Immature natural killer cell (primary cell): ENCODE results near the gene ACSM4. TPM values are rescaled to one million over a fixed set of nuclear protein-coding genes. Genes with fewer than 3 reads are reported as not detected.
"Not testable (repeated sequence)": the region's sequence is repeated elsewhere in the genome, so short reads cannot be mapped to it uniquely, and the experiment has no call there.

Experiments
- DNase-seq, 3 donors: peaks; one replicate each; pipeline ENCODE4 v3.0.0; 2022; ENCODE audit warnings: mixed read lengths in 1 of 3
- H3K27ac Mint-ChIP-seq, 6 donors: one replicate each; pipeline ENCODE4 v1.8.0; 2020; ENCODE audit warnings: mixed read lengths in 6 of 6, mild to moderate bottlenecking in 5 of 6, inconsistent platforms in 4 of 6, moderate library complexity in 3 of 6
- H3K27me3 Mint-ChIP-seq, 3 donors: one replicate each; pipeline ENCODE4 v1.8.0; 2020 to 2021; ENCODE audit warnings: low read depth in 3 of 3, mild to moderate bottlenecking in 3 of 3, mixed read lengths in 3 of 3, moderate library complexity in 3 of 3, inconsistent platforms in 1 of 3
- H3K36me3 Mint-ChIP-seq, 3 donors: one replicate each; pipeline ENCODE4 v1.8.0; 2020; ENCODE audit warnings: mixed read lengths in 3 of 3, inconsistent platforms in 2 of 3, mild to moderate bottlenecking in 2 of 3
- H3K4me1 Mint-ChIP-seq, 2 donors: one replicate each; pipeline ENCODE4 v1.8.0; 2020; ENCODE audit warnings: inconsistent platforms in 2 of 2, mild to moderate bottlenecking in 2 of 2, mixed read lengths in 2 of 2, moderate library complexity in 1 of 2
- H3K4me3 Mint-ChIP-seq, 5 donors: one replicate each; pipeline ENCODE4 v1.8.0; 2020; ENCODE audit warnings: mild to moderate bottlenecking in 5 of 5, mixed read lengths in 5 of 5, inconsistent platforms in 3 of 5, moderate library complexity in 3 of 5
- H3K9me3 Mint-ChIP-seq, 6 donors: one replicate each; pipeline ENCODE4 v1.8.0; 2020; ENCODE audit warnings: mild to moderate bottlenecking in 6 of 6, mixed read lengths in 6 of 6, inconsistent platforms in 4 of 6, moderate library complexity in 3 of 6
- polyA plus RNA-seq, 3 donors: library from polyadenylated mRNA; unstranded; fragments of 300-500 nt; fragmentation: Illumina TruSeq; gene quantifications; one replicate each; pipeline ENCODE4 v1.2.3, GENCODE V29; 2021

Gene ACSM4
- not detected for polyA plus RNA-seq

- Mint-ChIP-seq H3K36me3 (no peaks in the 10 kb centered on the region), H3K9me3 (no peaks in the 10 kb centered on the region), H3K27me3 (peaks cover 0 to 3% (median 2%) of the 10 kb centered on the region in 3 donors), H3K27ac (no peak within 1 kb of the TSS), H3K4me3 (no peak within 1 kb of the TSS), H3K4me1 (no peaks in the 10 kb centered on the region)
- no peak for DNase-seq
Measured at GRCh38 chr12:7303772-7304171, at the start of gene ACSM4. TSS of gene ACSM4 (plus strand) at chr12:7304072. CDS start at chr12:7304332, 260 bp downstream.

GRCh38 chr12:7259060-7259459, 44.8 kb upstream of the ACSM4 start:
- Mint-ChIP-seq H3K9me3 (peaks cover 0 to 2% (median under 1%) of the 10 kb centered on the region in 6 donors), H3K4me1 (no peaks in the 10 kb centered on the region), H3K4me3 (no peak overlapping the region), H3K27me3 (peaks cover 0 to 9% (median 5%) of the 10 kb centered on the region in 3 donors), H3K27ac (no peak overlapping the region), H3K36me3 (no peaks in the 10 kb centered on the region)
- no peak for DNase-seq

GRCh38 chr12:7264538-7264937, 39.3 kb upstream of the ACSM4 start:
- no peak overlapping the region for H3K4me3 Mint-ChIP-seq
- H3K4me1 Mint-ChIP-seq: no peaks in the 10 kb centered on the region
- peaks cover 0 to 7% (median 1%) of the 10 kb centered on the region in 3 donors for H3K27me3 Mint-ChIP-seq
- no peak for DNase-seq
- peaks cover 0 to 4% (median 0%) of the 10 kb centered on the region in 6 donors for H3K9me3 Mint-ChIP-seq
- H3K36me3 Mint-ChIP-seq: no peaks in the 10 kb centered on the region
- no peak overlapping the region for H3K27ac Mint-ChIP-seq

- Mint-ChIP-seq H3K36me3 (no peaks in the 10 kb centered on the region), H3K4me3 (no peak overlapping the region), H3K27me3 (peaks cover 0 to 2% (median 0%) of the 10 kb centered on the region in 3 donors), H3K9me3 (peaks cover 0 to 4% (median 0%) of the 10 kb centered on the region in 6 donors), H3K4me1 (no peaks in the 10 kb centered on the region), H3K27ac (no peak overlapping the region)
- no peak for DNase-seq
Measured at GRCh38 chr12:7265251-7265650, 38.6 kb upstream of the ACSM4 start.

GRCh38 chr12:7269273-7269672, 34.6 kb upstream of the ACSM4 start:
- no peak for DNase-seq
- H3K9me3 Mint-ChIP-seq: peaks cover 0 to 2% (median 0%) of the 10 kb centered on the region in 6 donors
- no peaks in the 10 kb centered on the region for H3K4me1 Mint-ChIP-seq

GRCh38 chr12:7271893-7272514, 31.9 kb upstream of the ACSM4 start:
- Mint-ChIP-seq H3K4me1 (no peaks in the 10 kb centered on the region), H3K9me3 (peaks cover 0 to 2% (median 0%) of the 10 kb centered on the region in 6 donors), H3K27me3 (peaks cover 0 to 4% (median 0%) of the 10 kb centered on the region in 3 donors), H3K36me3 (no peaks in the 10 kb centered on the region), H3K4me3 (no peak overlapping the region), H3K27ac (no peak overlapping the region)
- no peak for DNase-seq

More at GRCh38 chr12:7269273-7269672, 34.6 kb upstream of the ACSM4 start:
- H3K27me3 Mint-ChIP-seq: no peaks in the 10 kb centered on the region
- no peaks in the 10 kb centered on the region for H3K36me3 Mint-ChIP-seq
- H3K4me3 Mint-ChIP-seq: no peak overlapping the region
- H3K27ac Mint-ChIP-seq: no peak overlapping the region

GRCh38 chr12:7275482-7275881, 28.4 kb upstream of the ACSM4 start:
- H3K4me3 Mint-ChIP-seq, H3K27ac Mint-ChIP-seq, H3K9me3 Mint-ChIP-seq, H3K36me3 Mint-ChIP-seq, DNase-seq, H3K4me1 Mint-ChIP-seq: not testable (repeated sequence)
- H3K27me3 Mint-ChIP-seq: peaks cover 0 to 17% (median 0%) of the 10 kb centered on the region in 3 donors

- Mint-ChIP-seq H3K36me3 (peaks cover 0 to 4% (median 0%) of the 10 kb centered on the region in 3 donors), H3K4me1 (no peaks in the 10 kb centered on the region), H3K4me3 (no peak overlapping the region), H3K27me3 (peaks cover 6 to 30% (median 8%) of the 10 kb centered on the region in 3 donors), H3K9me3 (peaks cover 2 to 14% (median 7%) of the 10 kb centered on the region in 6 donors), H3K27ac (no peak overlapping the region)
- DNase-seq: no peak
Measured at GRCh38 chr12:7282844-7283243, 21.0 kb upstream of the ACSM4 start.

GRCh38 chr12:7289743-7290142, 14.1 kb upstream of the ACSM4 start:
- no peak for DNase-seq
- H3K4me1 Mint-ChIP-seq: no peaks in the 10 kb centered on the region
- H3K27me3 Mint-ChIP-seq: peaks cover 6 to 17% (median 6%) of the 10 kb centered on the region in 3 donors
- H3K36me3 Mint-ChIP-seq: peaks cover 0 to 2% (median 0%) of the 10 kb centered on the region in 3 donors
- H3K27ac Mint-ChIP-seq: no peak overlapping the region
- peaks cover 2 to 9% (median 7%) of the 10 kb centered on the region in 6 donors for H3K9me3 Mint-ChIP-seq
- H3K4me3 Mint-ChIP-seq: no peak overlapping the region

GRCh38 chr12:7290588-7290987, 13.3 kb upstream of the ACSM4 start:
- H3K4me3 Mint-ChIP-seq, H3K36me3 Mint-ChIP-seq, DNase-seq, H3K4me1 Mint-ChIP-seq, H3K9me3 Mint-ChIP-seq, H3K27ac Mint-ChIP-seq: not testable (repeated sequence)
- peaks cover under 1 to 17% (median 6%) of the 10 kb centered on the region in 3 donors for H3K27me3 Mint-ChIP-seq

- DNase-seq: no peak
- Mint-ChIP-seq H3K27me3 (peaks cover 0 to 13% (median 0%) of the 10 kb centered on the region in 3 donors), H3K27ac (no peak overlapping the region), H3K4me1 (no peaks in the 10 kb centered on the region), H3K4me3 (no peak overlapping the region), H3K36me3 (no peaks in the 10 kb centered on the region), H3K9me3 (peaks cover 0 to 1% (median 0%) of the 10 kb centered on the region in 6 donors)
Measured at GRCh38 chr12:7292300-7292699, 11.6 kb upstream of the ACSM4 start.

- H3K27me3 Mint-ChIP-seq: peaks cover 0 to 6% (median 3%) of the 10 kb centered on the region in 3 donors
- no peaks in the 10 kb centered on the region for H3K9me3 Mint-ChIP-seq
- H3K4me3 Mint-ChIP-seq: no peak overlapping the region
- DNase-seq: no peak
- H3K4me1 Mint-ChIP-seq: no peaks in the 10 kb centered on the region
- H3K27ac Mint-ChIP-seq: no peak overlapping the region
- H3K36me3 Mint-ChIP-seq: no peaks in the 10 kb centered on the region
Measured at GRCh38 chr12:7293670-7294069, 10.2 kb upstream of the ACSM4 start.

GRCh38 chr12:7295529-7295928, 8.3 kb upstream of the ACSM4 start:
- Mint-ChIP-seq H3K36me3 (no peaks in the 10 kb centered on the region), H3K4me1 (no peaks in the 10 kb centered on the region), H3K4me3 (no peak overlapping the region), H3K9me3 (no peaks in the 10 kb centered on the region), H3K27me3 (peaks cover 0 to 6% (median 3%) of the 10 kb centered on the region in 3 donors), H3K27ac (no peak overlapping the region)
- DNase-seq: no peak

GRCh38 chr12:7297865-7298264, 6.0 kb upstream of the ACSM4 start:
- Mint-ChIP-seq H3K9me3 (no peaks in the 10 kb centered on the region), H3K4me1 (no peaks in the 10 kb centered on the region), H3K27ac (no peak overlapping the region), H3K36me3 (no peaks in the 10 kb centered on the region), H3K27me3 (peaks cover 0 to 8% (median 3%) of the 10 kb centered on the region in 3 donors), H3K4me3 (no peak overlapping the region)
- DNase-seq: no peak
